HG03558 (cell line): ENCODE measurements around the gene RAET1G.

ENCODE experiments used
- ATAC-seq: cut with Tn5 transposase; IDR thresholded peaks from one replicate; pipeline ENCODE4 v1.9.1; 2021; ENCODE audit warnings: moderate number of reproducible peaks; ENCODE audit not compliant: unreplicated experiment; ENCODE audit errors: extremely low read depth

RAET1G gene

DNA sequence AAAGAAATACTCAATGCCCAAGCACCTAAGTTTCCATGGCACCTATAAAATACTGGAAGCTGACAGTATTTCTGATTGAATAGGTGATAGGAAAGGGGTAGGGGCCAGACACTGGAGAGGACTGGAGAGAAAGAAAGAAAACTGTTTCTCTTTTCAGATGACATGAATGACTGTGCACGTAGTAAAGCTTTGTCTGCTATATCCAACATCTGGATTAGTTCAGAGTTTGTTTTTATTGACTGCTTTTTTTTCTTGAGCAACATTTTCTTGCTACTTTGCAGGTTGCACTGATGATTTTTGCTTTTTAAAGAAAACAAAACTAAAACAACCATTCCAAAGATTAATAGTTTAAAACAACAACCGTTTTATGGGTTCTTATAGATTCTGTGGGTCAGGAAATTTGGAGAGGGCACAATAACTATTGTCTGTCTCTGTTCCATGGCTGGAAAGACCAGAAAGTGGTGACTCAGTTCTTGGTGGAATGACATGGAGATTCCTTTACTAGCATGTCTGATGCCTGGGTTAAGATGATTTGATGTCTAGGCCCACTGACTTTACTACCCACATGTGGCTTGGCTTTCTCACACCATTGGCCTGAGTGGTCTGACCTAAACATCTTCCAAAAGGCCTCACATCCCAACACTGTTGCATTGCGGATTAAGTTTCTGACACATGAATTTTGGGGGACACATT, 46.5 kb downstream of the RAET1G start:
- ATAC-seq, result no peak

- ATAC-seq, result no peak
Observed at GRCh38 chr6:149872233-149872632, 50.7 kb downstream of the RAET1G start.

GRCh38 chr6:149871182-149871581, 51.7 kb downstream of the RAET1G start:
- no peak for ATAC-seq

GRCh38 chr6:149869275-149869892, 53.5 kb downstream of the RAET1G start:
- ATAC-seq, result no peak

- no peak for ATAC-seq
Observed at GRCh38 chr6:149867876-149868640, 54.9 kb downstream of the RAET1G start.
